ENCODE results near the gene LRP2. TPM values are rescaled to one million over a fixed set of nuclear protein-coding genes. Genes with fewer than 3 reads are reported as not detected.
"Not testable (repeated sequence)": the region's sequence is repeated elsewhere in the genome, so short reads cannot be mapped to it uniquely, and the experiment has no call there.

Gene LRP2
- total and polyA plus RNA-seq, 3 experiments from 2014 or later: 0.04 to 0.07 TPM; not detected in 1

- no peak for DNase-seq
- H3K9me3 ChIP-seq (ENCODE audit: low read length): no peaks in the 10 kb centered on the region
- ChIA-PET POLR2A (no interaction called here), CTCF (no interaction called here)
- Mint-ChIP-seq H3K27ac (no peak overlapping the region), H3K4me3 (no peak overlapping the region), H3K36me3 (no peaks in the 10 kb centered on the region), H3K4me1 (no peaks in the 10 kb centered on the region), H3K9me3 (no peaks in the 10 kb centered on the region), H3K27me3 (peaks cover 6 to 18% of the 10 kb centered on the region in 2 donors)
- H3K36me3 ChIP-seq (ENCODE audit: insufficient read depth, low read length): no peaks in the 10 kb centered on the region
- no peaks in the 10 kb centered on the region for H3K4me1 ChIP-seq (ENCODE audit: insufficient read depth, low read length)
- H3K4me3 ChIP-seq (ENCODE audit: low read length): no peak overlapping the region
- H3K27me3 ChIP-seq (ENCODE audit: insufficient read depth, low read length, poor library complexity, severe bottlenecking): no peaks in the 10 kb centered on the region
- no peak overlapping the region for H3K27ac ChIP-seq (ENCODE audit: low read depth, low read length)
Measured at GRCh38 chr2:169286624-169287231, 75.6 kb downstream of the LRP2 start.

- POLR2A ChIA-PET: no interaction called here
- H3K4me1 Mint-ChIP-seq: no peaks in the 10 kb centered on the region
- peaks cover 6 to 17% of the 10 kb centered on the region in 2 donors for H3K27me3 Mint-ChIP-seq
- Histone ChIP-seq H3K27ac (ENCODE audit: low read depth, low read length) (no peak overlapping the region), H3K4me1 (ENCODE audit: insufficient read depth, low read length) (no peaks in the 10 kb centered on the region), H3K27me3 (ENCODE audit: insufficient read depth, low read length, poor library complexity, severe bottlenecking) (no peaks in the 10 kb centered on the region), H3K36me3 (ENCODE audit: insufficient read depth, low read length) (no peaks in the 10 kb centered on the region), H3K9me3 (ENCODE audit: low read length) (no peaks in the 10 kb centered on the region), H3K4me3 (ENCODE audit: low read length) (no peak overlapping the region)
- no peaks in the 10 kb centered on the region for H3K9me3 Mint-ChIP-seq
- H3K27ac Mint-ChIP-seq: no peak overlapping the region
- H3K4me3 Mint-ChIP-seq: no peak overlapping the region
- CTCF ChIA-PET: interaction anchor here (0.6 kb wide), 1 partner anchor 1076 kb away, joined by 4 read pairs; no protein-coding TSS in a partner anchor
- H3K36me3 Mint-ChIP-seq: no peaks in the 10 kb centered on the region
- no peak for DNase-seq
Measured at GRCh38 chr2:169285531-169286235, 76.7 kb downstream of the LRP2 start.

GRCh38 chr2:169280502-169280901 is 81.8 kb downstream of the LRP2 start:
- Histone ChIP-seq H3K9me3 (ENCODE audit: low read length) (no peaks in the 10 kb centered on the region), H3K36me3 (ENCODE audit: insufficient read depth, low read length) (no peaks in the 10 kb centered on the region), H3K27ac (ENCODE audit: low read depth, low read length) (no peak overlapping the region), H3K4me3 (ENCODE audit: low read length) (no peak overlapping the region), H3K27me3 (ENCODE audit: insufficient read depth, low read length, poor library complexity, severe bottlenecking) (no peaks in the 10 kb centered on the region), H3K4me1 (ENCODE audit: insufficient read depth, low read length) (no peaks in the 10 kb centered on the region)
- Mint-ChIP-seq H3K27me3 (peaks cover 0 to 32% of the 10 kb centered on the region in 2 donors), H3K36me3 (no peaks in the 10 kb centered on the region), H3K4me3 (no peak overlapping the region), H3K9me3 (no peaks in the 10 kb centered on the region), H3K4me1 (no peaks in the 10 kb centered on the region), H3K27ac (no peak overlapping the region)
- ChIA-PET CTCF (no interaction called here), POLR2A (no interaction called here)
- no peak for DNase-seq

- no peaks in the 10 kb centered on the region for H3K4me1 ChIP-seq (ENCODE audit: insufficient read depth, low read length)
- H3K36me3 ChIP-seq (ENCODE audit: insufficient read depth, low read length): no peaks in the 10 kb centered on the region
- Mint-ChIP-seq H3K36me3 (no peaks in the 10 kb centered on the region), H3K4me3 (no peak overlapping the region), H3K27me3 (peaks cover 2 to 23% of the 10 kb centered on the region in 2 donors), H3K9me3 (no peaks in the 10 kb centered on the region), H3K27ac (no peak overlapping the region), H3K4me1 (no peaks in the 10 kb centered on the region)
- H3K27me3 ChIP-seq (ENCODE audit: insufficient read depth, low read length, poor library complexity, severe bottlenecking): no peaks in the 10 kb centered on the region
- DNase-seq: no peak
- no peaks in the 10 kb centered on the region for H3K9me3 ChIP-seq (ENCODE audit: low read length)
- CTCF ChIA-PET: no interaction called here
- POLR2A ChIA-PET: no interaction called here
- H3K4me3 ChIP-seq (ENCODE audit: low read length): no peak overlapping the region
- H3K27ac ChIP-seq (ENCODE audit: low read depth, low read length): no peak overlapping the region
Measured at GRCh38 chr2:169275696-169276444, 86.5 kb downstream of the LRP2 start.

- no peaks in the 10 kb centered on the region for H3K36me3 Mint-ChIP-seq
- no peaks in the 10 kb centered on the region for H3K9me3 ChIP-seq (ENCODE audit: low read length)
- peaks cover 8 to 9% of the 10 kb centered on the region in 2 donors for H3K27me3 Mint-ChIP-seq
- no peaks in the 10 kb centered on the region for H3K4me1 Mint-ChIP-seq
- POLR2A ChIA-PET: no interaction called here
- no peak overlapping the region for H3K27ac Mint-ChIP-seq
- H3K4me3 Mint-ChIP-seq: no peak overlapping the region
- no peaks in the 10 kb centered on the region for H3K4me1 ChIP-seq (ENCODE audit: insufficient read depth, low read length)
- CTCF ChIA-PET: no interaction called here
- H3K27ac ChIP-seq (ENCODE audit: low read depth, low read length): no peak overlapping the region
- no peaks in the 10 kb centered on the region for H3K36me3 ChIP-seq (ENCODE audit: insufficient read depth, low read length)
- H3K4me3 ChIP-seq (ENCODE audit: low read length): no peak overlapping the region
- DNase-seq: no peak
- H3K9me3 Mint-ChIP-seq: no peaks in the 10 kb centered on the region
- no peaks in the 10 kb centered on the region for H3K27me3 ChIP-seq (ENCODE audit: insufficient read depth, low read length, poor library complexity, severe bottlenecking)
Measured at GRCh38 chr2:169272010-169272409, 90.3 kb downstream of the LRP2 start.

GRCh38 chr2:169270574-169270973 is 91.8 kb downstream of the LRP2 start:
- H3K4me3 Mint-ChIP-seq; H3K4me3 ChIP-seq (ENCODE audit: low read length); DNase-seq; H3K4me1 Mint-ChIP-seq; CTCF ChIA-PET; H3K9me3 ChIP-seq (ENCODE audit: low read length); H3K27ac Mint-ChIP-seq; H3K36me3 Mint-ChIP-seq; H3K27ac ChIP-seq (ENCODE audit: low read depth, low read length); POLR2A ChIA-PET; H3K4me1 ChIP-seq (ENCODE audit: insufficient read depth, low read length); H3K9me3 Mint-ChIP-seq; H3K36me3 ChIP-seq (ENCODE audit: insufficient read depth, low read length); H3K27me3 ChIP-seq (ENCODE audit: insufficient read depth, low read length, poor library complexity, severe bottlenecking): not testable (repeated sequence)
- peaks cover 8 to 10% of the 10 kb centered on the region in 2 donors for H3K27me3 Mint-ChIP-seq

- Mint-ChIP-seq H3K9me3 (peaks cover 0 to 3% (median 0%) of the 10 kb centered on the region in 5 donors), H3K36me3 (no peaks in the 10 kb centered on the region), H3K4me3 (no peak overlapping the region), H3K27me3 (peaks cover 11 to 15% of the 10 kb centered on the region in 2 donors), H3K27ac (no peak overlapping the region), H3K4me1 (no peaks in the 10 kb centered on the region)
- H3K36me3 ChIP-seq (ENCODE audit: insufficient read depth, low read length): no peaks in the 10 kb centered on the region
- no peaks in the 10 kb centered on the region for H3K27me3 ChIP-seq (ENCODE audit: insufficient read depth, low read length, poor library complexity, severe bottlenecking)
- H3K4me3 ChIP-seq (ENCODE audit: low read length): no peak overlapping the region
- no peaks in the 10 kb centered on the region for H3K9me3 ChIP-seq (ENCODE audit: low read length)
- H3K27ac ChIP-seq (ENCODE audit: low read depth, low read length): no peak overlapping the region
- H3K4me1 ChIP-seq (ENCODE audit: insufficient read depth, low read length): no peaks in the 10 kb centered on the region
- POLR2A ChIA-PET: no interaction called here
- CTCF ChIA-PET: no interaction called here
- no peak for DNase-seq
Measured at GRCh38 chr2:169265591-169265990, 96.7 kb downstream of the LRP2 start.

- DNase-seq: no peak
- Mint-ChIP-seq H3K9me3 (peaks cover 0 to 6% (median 0%) of the 10 kb centered on the region in 5 donors), H3K27me3 (peaks cover 4 to 35% of the 10 kb centered on the region in 2 donors), H3K4me1 (no peaks in the 10 kb centered on the region), H3K36me3 (no peaks in the 10 kb centered on the region), H3K4me3 (no peak overlapping the region), H3K27ac (no peak overlapping the region)
- Histone ChIP-seq H3K36me3 (ENCODE audit: insufficient read depth, low read length) (no peaks in the 10 kb centered on the region), H3K27ac (ENCODE audit: low read depth, low read length) (no peak overlapping the region), H3K9me3 (ENCODE audit: low read length) (no peaks in the 10 kb centered on the region), H3K4me3 (ENCODE audit: low read length) (no peak overlapping the region), H3K4me1 (ENCODE audit: insufficient read depth, low read length) (no peaks in the 10 kb centered on the region), H3K27me3 (ENCODE audit: insufficient read depth, low read length, poor library complexity, severe bottlenecking) (peaks cover 3% of the 10 kb centered on the region)
- ChIA-PET CTCF (no interaction called here), POLR2A (no interaction called here)
Measured at GRCh38 chr2:169260846-169261642, 101.3 kb downstream of the LRP2 start.
